Testis (tissue), 2 donors: ENCODE data around the gene INPP1.

ENCODE experiments used
- POLR2A ChIP-seq: fragments of 450-650 bp; IDR thresholded peaks from one replicate; pipeline ENCODE4 v1.6.1; 2017; ENCODE audit warnings: antibody characterized with exemption, mild to moderate bottlenecking, moderate library complexity
- TF ChIP-seq, protein P1 (sequence below), 3 experiments: fragments of 450-650 bp in 2 of 3; fragments of 200-600 bp in 1 of 3; sonication (generic) in 1 of 3; IDR thresholded peaks; one replicate each; pipeline ENCODE4 v1.5.1; 2016 to 2019; ENCODE audit warnings: antibody characterized with exemption in 3 of 3, mild to moderate bottlenecking in 2 of 3, moderate library complexity in 1 of 3

DNA sequence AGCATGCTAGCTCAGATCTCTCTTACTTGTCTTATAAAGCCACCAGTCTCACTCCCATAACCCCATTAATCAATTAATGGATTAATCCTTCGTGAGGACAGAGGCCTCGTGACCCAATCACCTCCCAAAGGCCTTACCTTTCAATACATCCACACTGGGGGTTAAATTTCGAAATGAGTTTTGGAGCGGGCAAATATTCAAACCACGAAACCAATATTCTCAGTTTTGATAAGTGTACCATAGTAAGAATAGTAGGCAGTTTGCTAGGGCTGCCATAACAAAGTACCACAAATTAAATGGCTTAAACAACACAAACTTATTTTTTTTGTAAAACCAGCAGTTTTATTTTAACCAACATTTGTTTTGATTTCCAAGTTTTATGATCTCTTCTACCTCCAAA, 39.0 kb upstream of the INPP1 start:
- TF ChIP-seq, protein P1, sequence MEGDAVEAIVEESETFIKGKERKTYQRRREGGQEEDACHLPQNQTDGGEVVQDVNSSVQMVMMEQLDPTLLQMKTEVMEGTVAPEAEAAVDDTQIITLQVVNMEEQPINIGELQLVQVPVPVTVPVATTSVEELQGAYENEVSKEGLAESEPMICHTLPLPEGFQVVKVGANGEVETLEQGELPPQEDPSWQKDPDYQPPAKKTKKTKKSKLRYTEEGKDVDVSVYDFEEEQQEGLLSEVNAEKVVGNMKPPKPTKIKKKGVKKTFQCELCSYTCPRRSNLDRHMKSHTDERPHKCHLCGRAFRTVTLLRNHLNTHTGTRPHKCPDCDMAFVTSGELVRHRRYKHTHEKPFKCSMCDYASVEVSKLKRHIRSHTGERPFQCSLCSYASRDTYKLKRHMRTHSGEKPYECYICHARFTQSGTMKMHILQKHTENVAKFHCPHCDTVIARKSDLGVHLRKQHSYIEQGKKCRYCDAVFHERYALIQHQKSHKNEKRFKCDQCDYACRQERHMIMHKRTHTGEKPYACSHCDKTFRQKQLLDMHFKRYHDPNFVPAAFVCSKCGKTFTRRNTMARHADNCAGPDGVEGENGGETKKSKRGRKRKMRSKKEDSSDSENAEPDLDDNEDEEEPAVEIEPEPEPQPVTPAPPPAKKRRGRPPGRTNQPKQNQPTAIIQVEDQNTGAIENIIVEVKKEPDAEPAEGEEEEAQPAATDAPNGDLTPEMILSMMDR (IDR thresholded peaks at IDR 0.05) = no peak
- no peak for TF ChIP-seq POLR2A
